Neuronal stem cell (in vitro differentiated cells): Measurements from ENCODE around the gene SLC1A3.

Experiments
- DNase-seq: peaks from one replicate; pipeline ENCODE4 v3.0.0-alpha.2; 2013; ENCODE audit warnings: low spot score
- H2AFZ ChIP-seq: one replicate; pipeline ENCODE4 v1.6.1; 2013; ENCODE audit warnings: mild to moderate bottlenecking, low read length, inconsistent platforms
- H2AK5ac ChIP-seq: 2 replicates; pipeline ENCODE4 v1.6.1; 2013; ENCODE audit warnings: low read depth, mild to moderate bottlenecking, inconsistent platforms, low read length, moderate library complexity, mixed read lengths
- H2BK120ac ChIP-seq: 2 replicates; pipeline ENCODE4 v1.6.1; 2013; ENCODE audit warnings: low read depth, mild to moderate bottlenecking, inconsistent platforms, low read length, moderate library complexity, mixed read lengths
- H2BK12ac ChIP-seq: one replicate; pipeline ENCODE4 v1.6.1; 2013; ENCODE audit warnings: low read length, inconsistent platforms
- H2BK15ac ChIP-seq: 2 replicates; pipeline ENCODE4 v1.6.1; 2013; ENCODE audit warnings: mild to moderate bottlenecking, low read length, inconsistent platforms, mixed read lengths
- H2BK5ac ChIP-seq: one replicate; pipeline ENCODE4 v1.6.1; 2013; ENCODE audit warnings: inconsistent platforms, mild to moderate bottlenecking, low read length, moderate library complexity
- H3K14ac ChIP-seq: one replicate; pipeline ENCODE4 v1.6.1; 2013; ENCODE audit warnings: low read length, inconsistent platforms
- H3K18ac ChIP-seq: 2 replicates; pipeline ENCODE4 v1.6.1; 2013; ENCODE audit warnings: low read length, inconsistent platforms
- H3K23ac ChIP-seq: 2 replicates; pipeline ENCODE4 v1.6.1; 2013; ENCODE audit warnings: low read depth, mild to moderate bottlenecking, mixed read lengths, low read length, inconsistent platforms; ENCODE audit not compliant: poor library complexity
- H3K27ac ChIP-seq: replicated peaks from 3 replicates; pipeline ENCODE4 v1.5.1; 2013; ENCODE audit warnings: low read length, inconsistent platforms
- H3K27me3 ChIP-seq, 3 experiments: 2 replicates each; pipeline ENCODE4 v1.6.1; 2013; ENCODE audit warnings: low read length in 3 of 3, mild to moderate bottlenecking in 2 of 3, inconsistent platforms in 1 of 3, low read depth in 1 of 3, mixed read lengths in 1 of 3, moderate library complexity in 1 of 3; ENCODE audit not compliant: control insufficient read depth in 3 of 3, insufficient read depth in 3 of 3
- H3K36me3 ChIP-seq, 2 donors: replicated peaks in 1 of 2; 2 replicates each; pipeline ENCODE4 v1.6.1; 2013; ENCODE audit warnings: low read length in 2 of 2; ENCODE audit not compliant: control insufficient read depth in 2 of 2, insufficient read depth in 2 of 2
- H3K4ac ChIP-seq: 2 replicates; pipeline ENCODE4 v1.6.1; 2013; ENCODE audit warnings: inconsistent platforms, mild to moderate bottlenecking, low read length, moderate library complexity
- H3K4me1 ChIP-seq, 2 donors: 1 replicate in 1 of 2; 2 replicates in 1 of 2; pipeline ENCODE4 v1.6.1; 2013; ENCODE audit warnings: low read length in 2 of 2, low read depth in 1 of 2; ENCODE audit not compliant: control insufficient read depth in 2 of 2, insufficient read depth in 1 of 2
- H3K4me2 ChIP-seq: one replicate; pipeline ENCODE4 v1.6.1; 2013; ENCODE audit warnings: mild to moderate bottlenecking, low read length, inconsistent platforms; ENCODE audit not compliant: insufficient read depth, poor library complexity, severe bottlenecking
- H3K4me3 ChIP-seq, 2 donors: 2 replicates each; pipeline ENCODE4 v1.5.1; 2013; ENCODE audit warnings: low read length in 2 of 2, mild to moderate bottlenecking in 2 of 2, inconsistent platforms in 1 of 2, moderate library complexity in 1 of 2
- H3K79me1 ChIP-seq: one replicate; pipeline ENCODE4 v1.6.1; 2013; ENCODE audit warnings: low read depth, mild to moderate bottlenecking, inconsistent platforms, low read length, moderate library complexity
- H3K9ac ChIP-seq: one replicate; pipeline ENCODE4 v1.6.1; 2013; ENCODE audit warnings: mild to moderate bottlenecking, low read depth, low read length, inconsistent platforms; ENCODE audit not compliant: poor library complexity
- H3K9me3 ChIP-seq, 2 donors: replicated peaks in 1 of 2; 2 replicates each; pipeline versions ENCODE3 to v1.6.1; 2013; ENCODE audit warnings: low read length in 2 of 2, mild to moderate bottlenecking in 2 of 2, inconsistent platforms in 1 of 2, low read depth in 1 of 2, mixed read lengths in 1 of 2, moderate library complexity in 1 of 2; ENCODE audit not compliant: control insufficient read depth in 2 of 2, insufficient read depth in 1 of 2
- H4K8ac ChIP-seq: one replicate; pipeline ENCODE4 v1.6.1; 2013; ENCODE audit warnings: low read depth, mild to moderate bottlenecking, inconsistent platforms, low read length, moderate library complexity
- H4K91ac ChIP-seq: one replicate; pipeline ENCODE4 v1.6.1; 2013; ENCODE audit warnings: low read length, low read depth, mild to moderate bottlenecking, inconsistent platforms; ENCODE audit not compliant: poor library complexity
- WGBS, 2 donors: extraction: QIAGEN DNeasy Blood & Tissue Kit; methylation state at CpG; one replicate each; pipeline ENCODE4 v1.1.7; 2013; ENCODE audit warnings: missing lambda C conversion rate in 2 of 2, mixed read lengths in 1 of 2; ENCODE audit not compliant: insufficient read length in 2 of 2, insufficient replicate concordance in 1 of 2; ENCODE audit errors: extremely low coverage in 2 of 2; 5-methylcytosine and 5-hydroxymethylcytosine counted together

The SLC1A3 gene

GRCh38 chr5:36679221-36679989 is 73.0 kb downstream of the SLC1A3 start:
- Histone ChIP-seq H2BK120ac (no peak overlapping the region), H2BK15ac (no peak overlapping the region), H2AK5ac (no peak overlapping the region), H3K79me1 (no peaks in the 10 kb centered on the region), H4K91ac (no peak overlapping the region), H3K4ac (no peak overlapping the region), H3K36me3 (peaks cover 0 to 23% of the 10 kb centered on the region in 2 donors), H3K9ac (no peak overlapping the region), H2BK5ac (no peak overlapping the region), H3K4me3 (no peak overlapping the region), H4K8ac (no peak overlapping the region), H3K27ac (no peak overlapping the region), H3K4me1 (peaks cover 0 to 6% of the 10 kb centered on the region in 2 donors), H2AFZ (no peak overlapping the region), H3K23ac (no peak overlapping the region), H3K9me3 (no peaks in the 10 kb centered on the region), H3K14ac (no peak overlapping the region), H2BK12ac (no peak overlapping the region), H3K4me2 (no peak overlapping the region), H3K27me3 (no peaks in the 10 kb centered on the region), H3K18ac (no peak overlapping the region)
- no CpG with 5 or more reads among the region's 8 CpGs for WGBS, 2 donors
- no peak for DNase-seq

GRCh38 chr5:36680066-36680465 is 73.7 kb downstream of the SLC1A3 start:
- no peak overlapping the region for H2AFZ ChIP-seq
- H3K9ac ChIP-seq, result no peak overlapping the region
- no peak overlapping the region for H3K4me3 ChIP-seq
- H2BK12ac ChIP-seq, result no peak overlapping the region
- no peak overlapping the region for H3K4me2 ChIP-seq
- WGBS, 2 donors, result no CpG with 5 or more reads among the region's 7 CpGs
- no peak overlapping the region for H2BK15ac ChIP-seq
- peaks cover 0 to 18% of the 10 kb centered on the region in 2 donors for H3K36me3 ChIP-seq
- H4K91ac ChIP-seq, result no peak overlapping the region
- DNase-seq, result no peak
- no peak overlapping the region for H2BK120ac ChIP-seq
- H3K4ac ChIP-seq, result no peak overlapping the region
- H3K27me3 ChIP-seq, result no peaks in the 10 kb centered on the region
- no peak overlapping the region for H3K18ac ChIP-seq
- no peak overlapping the region for H2BK5ac ChIP-seq
- peaks cover 0 to 6% of the 10 kb centered on the region in 2 donors for H3K4me1 ChIP-seq
- no peak overlapping the region for H2AK5ac ChIP-seq
- no peaks in the 10 kb centered on the region for H3K9me3 ChIP-seq
- H3K27ac ChIP-seq, result no peak overlapping the region
- H3K14ac ChIP-seq, result no peak overlapping the region
- no peaks in the 10 kb centered on the region for H3K79me1 ChIP-seq
- H3K23ac ChIP-seq, result no peak overlapping the region
- no peak overlapping the region for H4K8ac ChIP-seq

DNA sequence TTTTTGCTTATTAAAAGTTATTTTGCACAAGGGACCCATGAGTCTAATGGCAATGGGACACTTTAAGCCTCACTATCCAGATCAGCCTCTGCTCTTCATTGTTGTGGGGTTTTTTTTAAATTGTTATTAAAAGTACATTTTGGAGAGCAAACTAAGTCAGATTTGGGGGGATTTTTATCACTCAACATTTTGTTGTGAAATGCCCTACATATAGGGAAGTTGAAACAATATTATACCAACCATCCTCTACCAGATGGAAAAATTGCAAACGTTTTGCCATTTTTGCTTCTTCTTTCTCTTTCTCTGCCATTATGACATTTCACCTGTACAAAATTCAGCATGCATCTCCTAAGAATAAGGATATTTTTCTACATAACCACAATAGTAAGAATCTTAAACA is 75.3 kb downstream of the SLC1A3 start:
- H3K14ac ChIP-seq, result no peak overlapping the region
- no peak overlapping the region for H4K91ac ChIP-seq
- no peak overlapping the region for H2AK5ac ChIP-seq
- no peak overlapping the region for H2BK12ac ChIP-seq
- no peak overlapping the region for H3K27ac ChIP-seq
- WGBS, 2 donors, result no CpG with 5 or more reads among the region's 1 CpG
- H3K36me3 ChIP-seq, result peaks cover 0 to 17% of the 10 kb centered on the region in 2 donors
- H3K4me1 ChIP-seq, result peaks cover 0 to 6% of the 10 kb centered on the region in 2 donors
- H2AFZ ChIP-seq, result no peak overlapping the region
- no peak for DNase-seq
- H3K4me3 ChIP-seq, result no peak overlapping the region
- no peaks in the 10 kb centered on the region for H3K27me3 ChIP-seq
- H2BK5ac ChIP-seq, result no peak overlapping the region
- H2BK120ac ChIP-seq, result no peak overlapping the region
- no peak overlapping the region for H2BK15ac ChIP-seq
- H3K9me3 ChIP-seq, result no peaks in the 10 kb centered on the region
- no peak overlapping the region for H3K4ac ChIP-seq
- H3K4me2 ChIP-seq, result no peak overlapping the region
- H3K9ac ChIP-seq, result no peak overlapping the region
- H3K23ac ChIP-seq, result no peak overlapping the region
- H3K79me1 ChIP-seq, result no peaks in the 10 kb centered on the region
- H3K18ac ChIP-seq, result no peak overlapping the region
- no peak overlapping the region for H4K8ac ChIP-seq

- Histone ChIP-seq H3K4me1 (peaks cover 0 to 6% of the 10 kb centered on the region in 2 donors), H3K18ac (no peak overlapping the region), H4K8ac (no peak overlapping the region), H2BK5ac (no peak overlapping the region), H3K79me1 (no peaks in the 10 kb centered on the region), H4K91ac (no peak overlapping the region), H3K27me3 (no peaks in the 10 kb centered on the region), H3K14ac (no peak overlapping the region), H2AFZ (no peak overlapping the region), H3K23ac (no peak overlapping the region), H3K9ac (no peak overlapping the region), H2BK15ac (no peak overlapping the region), H2BK12ac (no peak overlapping the region), H3K36me3 (peaks cover 0 to 9% of the 10 kb centered on the region in 2 donors), H3K4me3 (no peak overlapping the region), H3K27ac (no peak overlapping the region), H3K9me3 (no peaks in the 10 kb centered on the region), H2BK120ac (no peak overlapping the region), H3K4me2 (no peak overlapping the region), H2AK5ac (no peak overlapping the region), H3K4ac (no peak overlapping the region)
- WGBS, 2 donors, result no CpG with 5 or more reads among the region's 2 CpGs
- no peak for DNase-seq
Observed at GRCh38 chr5:36682499-36682898, 76.1 kb downstream of the SLC1A3 start.
